Parathyroid adenoma (tissue), 2 donors: ENCODE data around the gene ACBD3.
A peak's percentile ranks its signal among the peaks of the same experiment; 100 is the strongest.

ENCODE experiments used
- H2AFZ ChIP-seq: fragments of 300-600 bp; sonication (generic); one replicate; pipeline ENCODE4 v1.7.0; 2017; ENCODE audit warnings: antibody characterized with exemption, mild to moderate bottlenecking
- H3K27ac ChIP-seq: fragments of 300-600 bp; sonication (generic); one replicate; pipeline ENCODE4 v1.7.0; 2017
- H3K27me3 ChIP-seq: fragments of 300-600 bp; sonication (generic); one replicate; pipeline ENCODE4 v1.7.0; 2017; ENCODE audit warnings: low read length; ENCODE audit not compliant: control insufficient read depth, insufficient read depth
- H3K36me3 ChIP-seq: fragments of 300-600 bp; sonication (generic); one replicate; pipeline ENCODE4 v1.7.0; 2017; ENCODE audit warnings: low read length; ENCODE audit not compliant: control insufficient read depth, insufficient read depth
- H3K4me1 ChIP-seq: fragments of 300-600 bp; sonication (generic); one replicate; pipeline ENCODE4 v1.7.0; 2017; ENCODE audit warnings: control low read depth
- H3K4me2 ChIP-seq: fragments of 300-600 bp; sonication (generic); one replicate; pipeline ENCODE4 v1.7.0; 2017; ENCODE audit warnings: low read length
- H3K4me3 ChIP-seq: fragments of 300-600 bp; sonication (generic); one replicate; pipeline ENCODE4 v1.7.0; 2017; ENCODE audit warnings: low read depth, low read length
- H3K79me2 ChIP-seq: fragments of 300-600 bp; sonication (generic); one replicate; pipeline ENCODE4 v1.7.0; 2017; ENCODE audit warnings: control low read depth
- H3K9ac ChIP-seq: fragments of 300-600 bp; sonication (generic); one replicate; pipeline ENCODE4 v1.7.0; 2017; ENCODE audit warnings: mild to moderate bottlenecking
- H3K9me3 ChIP-seq: fragments of 300-600 bp; sonication (generic); one replicate; pipeline ENCODE4 v1.7.0; 2017; ENCODE audit warnings: low read length; ENCODE audit not compliant: control insufficient read depth
- CTCF ChIP-seq: fragments of 300-600 bp; sonication (generic); IDR thresholded peaks from one replicate; pipeline ENCODE4 v1.7.0; 2017; ENCODE audit warnings: antibody characterized with exemption, mild to moderate bottlenecking
- donor health status: primary hyperparathyroidism.

ACBD3 gene

DNA sequence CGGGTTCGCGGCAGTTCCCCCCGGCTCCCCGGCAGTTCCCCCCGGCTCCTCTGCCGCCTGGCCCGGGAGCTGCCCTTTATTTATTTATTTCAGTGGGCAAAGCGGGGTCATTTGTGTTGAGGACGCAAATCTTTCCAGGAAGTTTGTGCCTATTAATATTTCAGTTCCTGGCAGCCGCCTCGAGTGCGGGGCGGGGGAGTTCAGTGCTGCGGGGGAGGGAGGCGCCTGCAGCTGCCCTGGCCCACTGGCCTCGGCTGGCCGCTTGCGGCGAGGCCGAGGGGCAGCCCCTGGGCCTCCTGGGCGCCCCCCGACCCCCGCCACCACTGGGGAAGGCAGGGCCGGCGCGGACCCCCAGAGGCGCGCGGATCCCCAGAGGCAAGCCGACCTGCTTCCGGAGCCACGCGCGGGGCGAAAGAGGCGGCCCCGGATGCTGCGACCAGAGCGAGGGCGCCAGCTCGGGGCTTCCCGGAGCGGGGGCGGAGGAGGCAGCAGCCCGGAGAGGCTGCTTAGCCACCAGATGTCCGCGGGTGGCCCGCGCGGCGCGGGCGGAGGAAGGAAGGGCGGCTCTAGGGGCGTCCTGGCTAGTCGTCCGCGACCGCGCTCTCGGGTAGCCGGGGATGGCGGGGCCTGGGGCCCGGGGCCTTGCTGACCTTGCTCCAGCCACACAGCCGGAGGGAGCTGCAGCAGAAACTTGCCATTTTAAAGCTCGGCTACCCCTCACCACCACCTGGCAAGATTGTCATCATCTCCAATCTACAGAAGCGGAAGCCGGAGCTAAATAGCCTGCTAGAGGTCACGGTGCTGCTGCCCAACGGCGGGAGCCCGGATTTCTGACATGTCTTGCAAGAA is 76.1 kb downstream of the ACBD3 start:
- Histone ChIP-seq H3K79me2 (no peaks in the 10 kb centered on the region), H3K9me3 (no peaks in the 10 kb centered on the region), H2AFZ (peak overlapping the region; percentile 90), H3K9ac (peak overlapping the region; percentile 43), H3K27me3 (no peaks in the 10 kb centered on the region), H3K36me3 (no peaks in the 10 kb centered on the region), H3K4me1 (peaks cover 8% of the 10 kb centered on the region), H3K4me3 (peak overlapping the region; percentile 75), H3K4me2 (peak overlapping the region; percentile 71), H3K27ac (peak overlapping the region; percentile 96)
- no peak for TF ChIP-seq CTCF

- Histone ChIP-seq H2AFZ (peak overlapping the region; percentile 90), H3K4me1 (peaks cover 8% of the 10 kb centered on the region), H3K79me2 (no peaks in the 10 kb centered on the region), H3K36me3 (no peaks in the 10 kb centered on the region), H3K4me3 (peak overlapping the region; percentile 75), H3K9ac (peak overlapping the region; percentile 28), H3K27ac (peak overlapping the region; percentile 97), H3K4me2 (peak overlapping the region; percentile 85), H3K27me3 (no peaks in the 10 kb centered on the region), H3K9me3 (no peaks in the 10 kb centered on the region)
- TF ChIP-seq CTCF: no peak
Observed at GRCh38 chr1:226109829-226110248, 76.7 kb downstream of the ACBD3 start.

DNA sequence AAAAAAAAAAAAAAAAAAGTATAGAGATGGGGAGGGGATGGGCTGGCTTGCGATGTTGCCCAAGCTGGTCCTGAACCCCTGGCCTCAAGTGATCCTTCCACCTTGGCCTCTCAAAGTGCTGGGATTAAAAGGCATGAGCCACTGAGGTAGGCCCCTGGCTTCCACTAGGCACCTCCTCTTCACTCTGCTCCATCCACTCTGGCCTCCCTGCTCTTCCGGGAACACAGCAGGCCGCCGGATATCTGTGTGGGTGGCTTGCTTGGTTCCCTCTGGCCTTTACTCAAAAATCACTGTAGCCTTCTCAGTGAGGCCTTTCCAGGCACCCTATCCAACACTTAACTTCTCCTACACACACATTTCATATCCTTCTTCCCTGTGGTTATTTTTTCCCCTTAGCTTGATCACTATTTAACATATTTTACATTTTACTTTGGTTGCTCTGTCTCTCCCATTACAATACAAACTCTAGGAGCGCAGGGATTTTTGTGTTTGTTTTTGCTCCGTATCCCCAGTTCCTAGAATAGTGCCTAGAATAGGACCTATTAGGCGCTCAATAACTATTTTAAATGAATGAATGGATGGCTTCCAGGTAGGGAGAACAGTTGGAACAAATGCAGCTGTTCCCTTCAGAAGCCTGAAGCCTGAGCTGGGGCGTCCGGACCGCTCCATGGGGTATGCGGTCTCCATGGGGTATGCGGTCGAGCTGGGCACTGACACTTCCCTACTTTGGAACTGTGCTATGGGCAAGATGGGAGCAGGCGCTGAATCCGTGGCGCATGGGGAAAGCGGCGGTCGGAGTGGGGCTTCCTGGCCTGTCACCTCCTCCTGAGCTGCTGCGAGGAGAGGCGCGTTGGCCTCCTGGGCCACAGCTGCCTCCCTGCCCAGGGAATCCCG is 77.4 kb downstream of the ACBD3 start:
- no peaks in the 10 kb centered on the region for H3K36me3 ChIP-seq
- no peaks in the 10 kb centered on the region for H3K79me2 ChIP-seq
- peak overlapping the region; percentile 28 for H3K9ac ChIP-seq
- peak overlapping the region; percentile 85 for H3K4me2 ChIP-seq
- H3K9me3 ChIP-seq: no peaks in the 10 kb centered on the region
- peaks cover 8% of the 10 kb centered on the region for H3K4me1 ChIP-seq
- peak overlapping the region; percentile 71 for H2AFZ ChIP-seq
- no peak for TF ChIP-seq CTCF
- no peaks in the 10 kb centered on the region for H3K27me3 ChIP-seq
- H3K27ac ChIP-seq: peak overlapping the region; percentile 97
- peak overlapping the region; percentile 62 for H3K4me3 ChIP-seq

DNA sequence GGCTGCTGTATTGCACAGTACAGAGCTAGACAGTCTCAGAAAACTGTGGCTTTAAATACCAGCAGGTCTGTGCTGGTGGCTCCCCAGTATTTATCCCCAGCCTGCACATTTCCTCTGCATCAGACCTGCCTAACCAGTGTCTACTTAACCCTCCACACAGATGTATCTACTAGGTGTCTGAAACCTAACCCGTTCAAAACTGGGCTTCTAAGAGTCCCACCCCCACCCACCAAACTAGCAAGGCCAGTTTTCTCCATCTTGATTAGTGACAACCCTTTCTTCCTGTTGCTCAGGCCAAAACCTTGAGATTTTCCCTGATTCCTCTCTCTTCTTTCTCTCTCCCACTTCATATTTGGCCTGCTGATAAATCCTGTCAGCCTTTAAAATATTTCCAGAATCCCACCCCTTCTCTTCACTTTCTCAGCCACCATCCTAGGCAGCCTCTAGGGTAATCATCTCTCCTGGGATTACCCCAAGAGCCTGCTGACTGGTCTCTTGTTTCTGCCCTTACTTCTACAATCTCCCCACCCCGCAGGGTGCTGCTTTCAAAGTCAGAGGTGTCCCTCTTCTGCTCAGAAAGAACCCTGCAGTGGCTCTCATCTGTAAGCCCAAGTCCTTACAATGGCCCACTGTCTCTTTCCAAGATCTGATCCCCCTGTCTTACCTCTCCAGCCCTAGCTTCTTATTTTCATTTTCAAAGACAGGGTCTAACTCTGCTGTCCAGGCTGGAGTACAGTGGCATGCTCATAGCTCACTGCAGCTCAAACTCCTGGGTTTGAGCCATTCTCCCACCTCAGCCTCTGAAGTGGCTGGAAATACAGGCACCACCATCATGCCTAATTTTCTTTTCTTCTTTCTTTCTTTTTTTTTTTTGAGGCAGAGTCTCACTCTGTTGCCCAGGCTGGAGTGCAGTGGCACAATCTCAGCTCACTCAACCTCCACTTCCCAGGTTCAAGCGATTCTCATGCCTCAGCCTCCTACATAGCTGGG is 78.8 kb downstream of the ACBD3 start:
- Histone ChIP-seq H3K4me3 (no peak overlapping the region), H3K9ac (no peak overlapping the region), H3K36me3 (no peaks in the 10 kb centered on the region), H3K27ac (no peak overlapping the region), H3K27me3 (no peaks in the 10 kb centered on the region), H3K4me1 (peaks cover 8% of the 10 kb centered on the region), H3K4me2 (no peak overlapping the region), H2AFZ (peak overlapping the region; percentile 42), H3K9me3 (no peaks in the 10 kb centered on the region), H3K79me2 (no peaks in the 10 kb centered on the region)
- no peak for TF ChIP-seq CTCF
